HFF-Myc (cell line): ENCODE measurements around the gene PRKCD.

Source experiments
- DNase-seq: peaks from one replicate; pipeline ENCODE4 v3.0.0-alpha.2; 2011; ENCODE audit warnings: low read depth; ENCODE audit errors: extremely low read depth
- H3K4me3 ChIP-seq: replicated peaks from 2 replicates; pipeline ENCODE4 v1.5.1; 2011; ENCODE audit warnings: low read depth, mild to moderate bottlenecking, control low read depth, low read length
- CTCF ChIP-seq: IDR thresholded peaks from 2 replicates; pipeline ENCODE4 v1.5.1; 2012; ENCODE audit warnings: mild to moderate bottlenecking, low read depth, low read length, control low read depth; ENCODE audit errors: missing control alignments

Gene PRKCD

GRCh38 chr3:53231532-53232511 is 70.8 kb downstream of the PRKCD start:
- no peak overlapping the region for H3K4me3 ChIP-seq
- peak; percentile 22 for TF ChIP-seq CTCF

GRCh38 chr3:53232641-53233377 is 71.8 kb downstream of the PRKCD start:
- TF ChIP-seq CTCF, result no peak
- H3K4me3 ChIP-seq, result no peak overlapping the region
- no peak for DNase-seq

More at GRCh38 chr3:53231532-53232511, 70.8 kb downstream of the PRKCD start:
- no peak for DNase-seq

DNA sequence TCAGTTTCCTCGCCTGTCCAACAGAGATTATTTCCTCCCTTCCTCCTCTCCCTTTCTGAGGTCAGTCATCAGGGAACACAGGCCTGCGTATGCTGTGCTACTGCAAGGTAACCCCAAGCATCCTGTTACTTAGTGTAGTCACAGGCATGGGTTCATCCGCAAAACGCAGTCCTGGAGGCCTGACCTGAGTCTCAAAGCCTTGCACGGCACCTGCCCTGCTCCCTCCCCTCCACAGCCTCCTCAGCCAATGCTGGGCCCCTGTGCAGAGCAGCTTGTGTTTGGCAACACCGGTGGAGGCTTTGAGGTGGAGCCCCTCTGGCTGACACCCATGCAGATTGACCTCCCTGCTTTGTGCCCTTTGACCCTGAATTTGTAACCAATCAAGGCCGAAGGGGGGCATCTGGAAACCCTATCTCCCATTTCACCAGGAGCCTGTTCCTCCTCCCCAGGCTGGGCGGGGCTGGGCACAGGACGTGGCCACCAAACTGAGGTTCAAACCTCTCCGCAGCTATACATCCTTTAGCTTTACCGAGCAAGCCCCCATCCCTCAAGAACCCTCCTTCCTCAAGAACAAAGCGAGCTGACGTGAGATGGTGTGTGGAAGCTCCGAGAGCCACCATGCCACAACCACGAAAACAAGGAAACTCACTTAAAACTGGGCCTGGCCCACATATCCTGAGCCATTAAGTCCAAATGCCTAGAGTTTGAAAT is 73.3 kb downstream of the PRKCD start:
- no peak for TF ChIP-seq CTCF
- no peak overlapping the region for H3K4me3 ChIP-seq
- no peak for DNase-seq

DNA sequence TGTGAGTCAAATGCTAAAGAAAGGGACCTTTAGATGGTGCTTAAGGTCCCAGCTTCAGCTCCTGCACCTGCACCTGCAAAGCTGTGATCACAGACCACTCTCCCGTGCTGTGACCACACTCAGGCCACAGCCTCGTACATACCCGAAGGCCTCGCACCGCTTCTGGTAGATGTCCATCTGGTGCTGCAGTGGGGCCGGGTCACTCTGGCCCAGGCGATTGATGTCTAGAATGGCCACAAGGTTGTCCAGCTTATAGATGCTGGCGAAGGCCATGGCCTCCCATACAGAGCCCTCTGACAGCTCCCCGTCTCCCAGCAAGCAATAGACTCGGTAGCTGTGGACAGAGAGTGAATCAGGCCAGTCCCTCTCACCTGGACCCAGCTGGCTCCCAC is 73.8 kb downstream of the PRKCD start:
- H3K4me3 ChIP-seq, result no peak overlapping the region
- no peak for DNase-seq
- no peak for TF ChIP-seq CTCF

GRCh38 chr3:53235545-53235944 is 74.5 kb downstream of the PRKCD start:
- no peak for TF ChIP-seq CTCF
- no peak overlapping the region for H3K4me3 ChIP-seq
- no peak for DNase-seq

DNA sequence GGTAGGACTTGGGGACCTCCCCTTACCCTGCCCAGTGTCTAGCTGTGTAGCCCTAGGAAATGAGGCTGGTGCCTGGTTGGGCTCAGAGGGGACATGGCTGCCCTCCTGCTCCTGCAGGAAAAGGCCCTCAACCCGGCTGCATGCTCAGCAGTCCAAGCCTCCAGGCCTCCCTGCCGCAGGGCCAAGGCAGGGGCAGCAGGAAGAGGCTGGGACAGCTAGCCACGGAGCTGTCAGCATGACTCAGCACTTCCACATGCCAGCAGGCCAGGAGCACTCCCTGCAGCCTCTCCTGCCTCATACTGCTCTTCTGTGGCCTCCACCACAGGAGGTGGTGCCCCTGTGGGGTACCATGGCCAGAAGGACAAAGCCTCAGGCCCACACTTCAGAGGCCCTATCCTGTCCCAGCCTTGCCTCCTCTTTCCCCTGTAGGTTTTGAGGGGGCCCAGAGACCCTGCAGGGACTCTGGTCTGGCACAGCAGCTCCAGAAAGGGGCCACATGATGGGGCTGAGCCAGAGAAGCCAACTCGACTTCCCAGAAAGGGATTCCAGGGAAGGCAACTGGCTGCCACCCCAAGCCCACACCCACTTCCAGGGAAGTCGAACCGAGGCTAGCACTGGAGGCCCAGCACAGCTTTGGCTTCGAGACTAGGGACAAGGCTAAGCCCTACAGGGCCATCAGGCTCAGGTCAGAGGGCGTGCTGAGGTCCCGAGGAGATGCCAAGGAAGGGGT is 75.3 kb downstream of the PRKCD start:
- TF ChIP-seq CTCF, result no peak
- DNase-seq, result peak; percentile 66
- no peak overlapping the region for H3K4me3 ChIP-seq
